SU-DHL-6 (cell line): ENCODE data around the gene SH3RF2.

ENCODE experiments used
- EZH2phosphoT487 ChIP-seq: fragments of 200-600 bp; sonication (generic), shearing (Covaris generic); conservative IDR thresholded peaks from 2 replicates; pipeline ENCODE4 v1.6.1; 2018; ENCODE audit warnings: mild to moderate bottlenecking, antibody characterized with exemption, low read length, moderate library complexity, mixed read lengths
- TF ChIP-seq, protein P1 (sequence below): fragments of 200-600 bp; sonication (generic); IDR thresholded peaks from one replicate; pipeline ENCODE4 v1.5.1; 2017; ENCODE audit warnings: antibody characterized with exemption, mild to moderate bottlenecking, low read length, moderate library complexity; ENCODE audit not compliant: insufficient read depth, poor library complexity, severe bottlenecking

DNA sequence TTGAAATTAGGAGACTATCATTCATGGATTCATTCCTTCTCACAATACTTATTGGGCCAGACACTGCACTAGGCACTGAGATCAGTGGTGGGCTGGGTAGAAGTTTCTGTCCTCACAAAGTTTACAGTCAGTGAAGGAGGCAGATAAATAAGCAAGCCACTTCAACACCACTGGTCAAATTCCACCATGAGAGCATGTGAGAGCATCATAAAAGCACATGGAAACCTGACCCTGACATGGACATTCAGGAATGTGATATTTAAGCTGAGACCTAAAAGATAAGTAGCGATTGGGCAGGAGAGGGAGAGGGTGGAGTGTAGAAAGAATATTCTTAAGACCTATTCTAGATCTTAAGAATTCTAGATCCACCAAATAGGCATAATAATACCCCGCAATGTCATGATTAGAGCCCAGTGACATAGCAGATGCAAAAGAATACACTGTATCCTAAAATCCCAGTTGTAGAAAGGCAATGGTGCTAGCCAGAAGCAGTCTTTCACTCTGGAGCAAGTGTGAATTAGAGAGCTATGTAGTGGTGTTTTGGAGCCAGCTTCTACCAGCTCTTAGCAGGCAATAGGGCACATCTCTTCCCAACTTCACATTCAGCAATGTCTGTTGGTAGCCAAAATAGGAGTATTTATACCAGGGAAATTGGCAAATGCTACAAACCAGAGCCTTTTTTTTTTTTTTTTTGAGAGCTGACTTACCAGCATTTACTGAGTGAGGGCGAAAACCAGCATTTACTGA is 46.4 kb downstream of the SH3RF2 start:
- TF ChIP-seq, protein P1, sequence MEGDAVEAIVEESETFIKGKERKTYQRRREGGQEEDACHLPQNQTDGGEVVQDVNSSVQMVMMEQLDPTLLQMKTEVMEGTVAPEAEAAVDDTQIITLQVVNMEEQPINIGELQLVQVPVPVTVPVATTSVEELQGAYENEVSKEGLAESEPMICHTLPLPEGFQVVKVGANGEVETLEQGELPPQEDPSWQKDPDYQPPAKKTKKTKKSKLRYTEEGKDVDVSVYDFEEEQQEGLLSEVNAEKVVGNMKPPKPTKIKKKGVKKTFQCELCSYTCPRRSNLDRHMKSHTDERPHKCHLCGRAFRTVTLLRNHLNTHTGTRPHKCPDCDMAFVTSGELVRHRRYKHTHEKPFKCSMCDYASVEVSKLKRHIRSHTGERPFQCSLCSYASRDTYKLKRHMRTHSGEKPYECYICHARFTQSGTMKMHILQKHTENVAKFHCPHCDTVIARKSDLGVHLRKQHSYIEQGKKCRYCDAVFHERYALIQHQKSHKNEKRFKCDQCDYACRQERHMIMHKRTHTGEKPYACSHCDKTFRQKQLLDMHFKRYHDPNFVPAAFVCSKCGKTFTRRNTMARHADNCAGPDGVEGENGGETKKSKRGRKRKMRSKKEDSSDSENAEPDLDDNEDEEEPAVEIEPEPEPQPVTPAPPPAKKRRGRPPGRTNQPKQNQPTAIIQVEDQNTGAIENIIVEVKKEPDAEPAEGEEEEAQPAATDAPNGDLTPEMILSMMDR: no peak
- no peak for TF ChIP-seq EZH2phosphoT487
